ENCODE data around the gene RNASET2. TPM values are rescaled to one million over a fixed set of nuclear protein-coding genes. Genes with fewer than 3 reads are reported as not detected.

RNASET2 gene
- total RNA-seq, 2 donors from 2014 or later: 25.8 to 29.3 TPM

- Histone ChIP-seq H3K4me3 (ENCODE audit: low read length) (no peak overlapping the region), H3K27me3 (ENCODE audit: control insufficient read depth, insufficient read depth, low read length, poor library complexity, severe bottlenecking) (no peaks in the 10 kb centered on the region), H3K36me3 (ENCODE audit: control insufficient read depth, insufficient read depth, low read length) (peaks cover 5% of the 10 kb centered on the region), H3K27ac (ENCODE audit: low read depth, low read length) (no peak overlapping the region), H3K4me1 (ENCODE audit: control insufficient read depth, insufficient read depth, low read length) (peaks cover 7% of the 10 kb centered on the region), H3K9ac (ENCODE audit: extremely low read depth, low read length, poor library complexity, severe bottlenecking) (no peak overlapping the region), H3K9me3 (ENCODE audit: control insufficient read depth, low read length) (no peaks in the 10 kb centered on the region)
- TF ChIP-seq, protein P1, sequence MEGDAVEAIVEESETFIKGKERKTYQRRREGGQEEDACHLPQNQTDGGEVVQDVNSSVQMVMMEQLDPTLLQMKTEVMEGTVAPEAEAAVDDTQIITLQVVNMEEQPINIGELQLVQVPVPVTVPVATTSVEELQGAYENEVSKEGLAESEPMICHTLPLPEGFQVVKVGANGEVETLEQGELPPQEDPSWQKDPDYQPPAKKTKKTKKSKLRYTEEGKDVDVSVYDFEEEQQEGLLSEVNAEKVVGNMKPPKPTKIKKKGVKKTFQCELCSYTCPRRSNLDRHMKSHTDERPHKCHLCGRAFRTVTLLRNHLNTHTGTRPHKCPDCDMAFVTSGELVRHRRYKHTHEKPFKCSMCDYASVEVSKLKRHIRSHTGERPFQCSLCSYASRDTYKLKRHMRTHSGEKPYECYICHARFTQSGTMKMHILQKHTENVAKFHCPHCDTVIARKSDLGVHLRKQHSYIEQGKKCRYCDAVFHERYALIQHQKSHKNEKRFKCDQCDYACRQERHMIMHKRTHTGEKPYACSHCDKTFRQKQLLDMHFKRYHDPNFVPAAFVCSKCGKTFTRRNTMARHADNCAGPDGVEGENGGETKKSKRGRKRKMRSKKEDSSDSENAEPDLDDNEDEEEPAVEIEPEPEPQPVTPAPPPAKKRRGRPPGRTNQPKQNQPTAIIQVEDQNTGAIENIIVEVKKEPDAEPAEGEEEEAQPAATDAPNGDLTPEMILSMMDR (conservative IDR thresholded peaks at IDR 0.05): no peak
- DNase-seq: no peak
- Mint-ChIP-seq H3K36me3 (ENCODE audit: low read depth) (peaks cover 16% of the 10 kb centered on the region), H3K9me3 (no peaks in the 10 kb centered on the region), H3K4me3 (no peak overlapping the region), H3K4me1 (peaks cover 14% of the 10 kb centered on the region), H3K27me3 (ENCODE audit: insufficient read depth) (no peaks in the 10 kb centered on the region), H3K27ac (no peak overlapping the region)
- WGBS, 2 experiments (ENCODE audit: insufficient coverage in 1 of 2, insufficient read length in 1 of 2): 96 to 97% methylated on average over 4 to 6 of the region's 6 CpGs
Observed at GRCh38 chr6:166933396-166933795, 23.0 kb downstream of the RNASET2 start.

GRCh38 chr6:166932616-166933015, 23.7 kb downstream of the RNASET2 start:
- no peak for DNase-seq
- H3K36me3 ChIP-seq (ENCODE audit: control insufficient read depth, insufficient read depth, low read length): no peaks in the 10 kb centered on the region
- no peaks in the 10 kb centered on the region for H3K27me3 Mint-ChIP-seq (ENCODE audit: insufficient read depth)
- H3K9ac ChIP-seq (ENCODE audit: extremely low read depth, low read length, poor library complexity, severe bottlenecking): no peak overlapping the region
- no peaks in the 10 kb centered on the region for H3K27me3 ChIP-seq (ENCODE audit: control insufficient read depth, insufficient read depth, low read length, poor library complexity, severe bottlenecking)
- WGBS, 2 experiments (ENCODE audit: insufficient coverage in 1 of 2, insufficient read length in 1 of 2): 95 to 97% methylated on average over 5 to 10 of the region's 10 CpGs
- no peak overlapping the region for H3K4me3 Mint-ChIP-seq
- TF ChIP-seq, protein P1 (conservative IDR thresholded peaks at IDR 0.05): no peak
- no peak overlapping the region for H3K27ac ChIP-seq (ENCODE audit: low read depth, low read length)
- H3K4me1 ChIP-seq (ENCODE audit: control insufficient read depth, insufficient read depth, low read length): peaks cover 7% of the 10 kb centered on the region
- no peaks in the 10 kb centered on the region for H3K9me3 Mint-ChIP-seq
- H3K27ac Mint-ChIP-seq: no peak overlapping the region
- peaks cover 16% of the 10 kb centered on the region for H3K4me1 Mint-ChIP-seq
- no peaks in the 10 kb centered on the region for H3K9me3 ChIP-seq (ENCODE audit: control insufficient read depth, low read length)
- H3K4me3 ChIP-seq (ENCODE audit: low read length): no peak overlapping the region
- peaks cover 14% of the 10 kb centered on the region for H3K36me3 Mint-ChIP-seq (ENCODE audit: low read depth)

GRCh38 chr6:166932116-166932515, 24.2 kb downstream of the RNASET2 start:
- H3K4me3 ChIP-seq (ENCODE audit: low read length): no peak overlapping the region
- H3K27ac Mint-ChIP-seq: no peak overlapping the region
- no peaks in the 10 kb centered on the region for H3K9me3 ChIP-seq (ENCODE audit: control insufficient read depth, low read length)
- H3K27me3 Mint-ChIP-seq (ENCODE audit: insufficient read depth): no peaks in the 10 kb centered on the region
- no peak overlapping the region for H3K4me3 Mint-ChIP-seq
- no peak for DNase-seq
- no peaks in the 10 kb centered on the region for H3K9me3 Mint-ChIP-seq
- TF ChIP-seq, protein P1 (conservative IDR thresholded peaks at IDR 0.05): no peak
- 87% methylated on average over 6 of the region's 6 CpGs; no CpG with 5 or more reads in 1 of the 2 experiments for WGBS, 2 experiments (ENCODE audit: insufficient coverage in 1 of 2, insufficient read length in 1 of 2)
- no peak overlapping the region for H3K27ac ChIP-seq (ENCODE audit: low read depth, low read length)
- H3K36me3 ChIP-seq (ENCODE audit: control insufficient read depth, insufficient read depth, low read length): no peaks in the 10 kb centered on the region
- H3K36me3 Mint-ChIP-seq (ENCODE audit: low read depth): peaks cover 12% of the 10 kb centered on the region
- peaks cover 7% of the 10 kb centered on the region for H3K4me1 ChIP-seq (ENCODE audit: control insufficient read depth, insufficient read depth, low read length)
- H3K9ac ChIP-seq (ENCODE audit: extremely low read depth, low read length, poor library complexity, severe bottlenecking): no peak overlapping the region
- H3K4me1 Mint-ChIP-seq: peaks cover 17% of the 10 kb centered on the region
- no peaks in the 10 kb centered on the region for H3K27me3 ChIP-seq (ENCODE audit: control insufficient read depth, insufficient read depth, low read length, poor library complexity, severe bottlenecking)

Data from endodermal cell (in vitro differentiated cells).